Transverse colon (tissue), 4 donors: Measurements from ENCODE around the gene ZFYVE27. TPM values are rescaled to one million over a fixed set of nuclear protein-coding genes. Genes with fewer than 3 reads are reported as not detected.

ENCODE experiments used
- DNase-seq: peaks from one replicate; pipeline ENCODE4 v3.0.0-alpha.2; 2019
- H3K27ac ChIP-seq, 4 donors: fragments of 200-600 bp; sonication (generic); 2 replicates each; pipeline ENCODE4 v1.5.1; 2016 to 2018; ENCODE audit warnings: inconsistent platforms in 4 of 4
- H3K27me3 ChIP-seq: fragments of 200-600 bp; sonication (generic); 2 replicates; pipeline ENCODE4 v1.5.1; 2017; ENCODE audit warnings: inconsistent platforms
- H3K36me3 ChIP-seq, 4 donors: fragments of 200-600 bp; sonication (generic); 2 replicates each; pipeline ENCODE4 v1.5.1; 2017 to 2019; ENCODE audit warnings: inconsistent platforms in 4 of 4
- H3K4me1 ChIP-seq, 4 donors: fragments of 200-600 bp; sonication (generic); 2 replicates each; pipeline ENCODE4 v1.5.1; 2017 to 2020; ENCODE audit warnings: inconsistent platforms in 4 of 4
- H3K4me3 ChIP-seq, 4 donors: fragments of 200-600 bp; sonication (generic); 1 replicate in 1 of 4; 2 replicates in 3 of 4; pipeline versions ENCODE4 v1.5.1 to v1.6.1; 2017 to 2019; ENCODE audit warnings: inconsistent platforms in 4 of 4
- H3K9me3 ChIP-seq, 2 donors: fragments of 200-600 bp; sonication (generic); 2 replicates each; pipeline ENCODE4 v1.5.1; 2017 to 2019; ENCODE audit warnings: inconsistent platforms in 2 of 2
- CTCF ChIP-seq, 5 experiments: fragments of 200-600 bp in 3 of 5; fragments of 450-650 bp in 2 of 5; sonication (generic) in 3 of 5; IDR thresholded peaks; 1 replicate in 2 of 5; 2 replicates in 3 of 5; pipeline ENCODE4 v1.5.1; 2016 to 2017; ENCODE audit warnings: antibody characterized with exemption in 5 of 5, inconsistent platforms in 3 of 5, mild to moderate bottlenecking in 2 of 5, moderate library complexity in 1 of 5
- EP300 ChIP-seq: sonication (generic); formaldehyde crosslinking; IDR thresholded peaks from one replicate; pipeline ENCODE4 v1.6.1; 2017; ENCODE audit warnings: antibody characterized with exemption, low read depth
- POLR2A ChIP-seq: fragments of 450-650 bp; IDR thresholded peaks from one replicate; pipeline ENCODE4 v1.6.1; 2016; ENCODE audit warnings: antibody characterized with exemption, mild to moderate bottlenecking, moderate library complexity
- POLR2AphosphoS5 ChIP-seq, 3 donors: sonication (generic); formaldehyde crosslinking; IDR thresholded peaks; one replicate each; pipeline ENCODE4 v1.6.1; 2016; ENCODE audit warnings: antibody characterized with exemption in 3 of 3
- WGBS, 2 donors: methylation state at CpG; one replicate each; pipeline ENCODE4 v1.1.5; 2018; ENCODE audit warnings: low coverage in 1 of 2; 5-methylcytosine and 5-hydroxymethylcytosine counted together
- in situ Hi-C, 4 donors: fragments of 200-750 bp; cut with MboI; loops; one replicate each; pipeline versions ENCODE4 v1.15.0 to v1.15.1; 2017; ENCODE audit warnings: low sequenced_read_pairs in 3 of 4, low pct_ligation_motif_present in 1 of 4, low pct_unique_long_range_greater_than_20kb in 1 of 4
- intact Hi-C: fragments of 100-400 bp; cut with DNase I; formaldehyde crosslinking; loops from one replicate; pipeline ENCODE4 v1.15.1; 2023; ENCODE audit warnings: low total_unique reads
- total RNA-seq, 4 donors: library from RNA; depleted of rRNA; stranded (reverse); fragments of >200 nt; gene quantifications; one replicate each; pipeline ENCODE4 v1.1.0, GENCODE V29; 2016

ZFYVE27 gene
- total RNA-seq, 4 donors from 2014 or later: 46.4 to 102 (median 63.9) TPM

- WGBS, 2 donors: 61% methylated on average over 7 of the region's 7 CpGs; no CpG with 5 or more reads in 1 of the 2 donors
- in situ Hi-C loops (no loop called here), intact Hi-C loops (loop anchor here (1.0 kb wide), 1 partner anchor 47 kb away; no protein-coding TSS in a partner anchor)
- no peaks in the 10 kb centered on the region for H3K4me1 ChIP-seq
- peaks cover 0 to 8% (median 2%) of the 10 kb centered on the region in 4 donors for H3K36me3 ChIP-seq
- peaks cover 6% of the 10 kb centered on the region for H3K27me3 ChIP-seq
- no peak for DNase-seq
- H3K27ac ChIP-seq: no peak overlapping the region
- TF ChIP-seq EP300: no peak
- TF ChIP-seq CTCF (IDR thresholded peaks at IDR 0.05): no peak
- no peak for TF ChIP-seq POLR2AphosphoS5 (IDR thresholded peaks at IDR 0.05)
- no peak for TF ChIP-seq POLR2A
- H3K4me3 ChIP-seq: no peak overlapping the region
- H3K9me3 ChIP-seq: no peaks in the 10 kb centered on the region
These were observed 27.6 kb downstream of the ZFYVE27 start for GRCh38 chr10:97764519-97764931.

- intact Hi-C loops: no loop called here
These were observed 28.3 kb downstream of the ZFYVE27 start for GRCh38 chr10:97765201-97765600.

DNA sequence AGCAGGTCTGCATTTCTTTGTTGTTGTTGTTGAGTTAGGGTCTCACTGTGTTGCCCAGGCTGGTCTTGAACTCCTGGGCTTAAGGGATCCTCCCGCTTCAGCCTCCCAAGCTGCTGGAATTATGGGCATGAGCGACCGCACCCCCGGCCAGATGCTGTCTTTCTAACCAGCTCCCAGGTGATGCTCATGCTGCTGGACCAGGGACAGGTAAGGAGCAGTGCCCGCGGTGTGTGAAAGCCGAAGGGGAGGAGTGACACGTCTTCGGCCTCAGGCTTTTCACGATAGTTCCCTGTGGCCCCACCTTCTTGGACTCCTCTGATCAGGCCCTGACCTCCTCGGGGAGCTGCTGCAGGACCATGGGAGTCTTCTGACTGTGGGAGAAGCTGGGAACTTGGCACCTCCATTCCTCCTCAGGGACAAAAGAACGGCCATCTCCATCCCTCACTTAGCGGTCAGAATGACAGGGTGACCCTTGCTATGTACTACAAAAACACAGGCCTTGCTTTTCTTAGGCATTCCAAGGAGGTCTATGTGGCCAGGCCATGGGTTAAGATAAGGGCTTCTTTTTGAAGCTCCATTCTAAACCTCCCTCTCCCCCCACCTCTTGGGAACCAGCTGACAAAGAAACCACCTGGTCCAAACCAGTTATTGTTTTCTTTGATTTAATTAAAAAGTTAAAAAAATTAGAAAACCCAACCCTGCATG, 29.3 kb downstream of the ZFYVE27 start:
- Histone ChIP-seq H3K36me3 (no peaks in the 10 kb centered on the region), H3K4me1 (peaks cover 0 to 4% (median 3%) of the 10 kb centered on the region in 4 donors), H3K9me3 (no peaks in the 10 kb centered on the region), H3K27ac (no peak overlapping the region), H3K4me3 (no peak overlapping the region), H3K27me3 (peaks cover 23% of the 10 kb centered on the region)
- in situ Hi-C loops: no loop called here
- DNase-seq: no peak
- 92% methylated on average over 13 of the region's 13 CpGs; no CpG with 5 or more reads in 1 of the 2 donors for WGBS, 2 donors
- intact Hi-C loops: no loop called here
- TF ChIP-seq POLR2A (no peak), POLR2AphosphoS5 (IDR thresholded peaks at IDR 0.05) (no peak), CTCF (IDR thresholded peaks at IDR 0.05) (no peak), EP300 (no peak)

More at GRCh38 chr10:97765201-97765600, 28.3 kb downstream of the ZFYVE27 start:
- H3K4me1 ChIP-seq: no peaks in the 10 kb centered on the region
- no peaks in the 10 kb centered on the region for H3K9me3 ChIP-seq
- DNase-seq: peak; percentile 27
- peaks cover 0 to 4% (median under 1%) of the 10 kb centered on the region in 4 donors for H3K36me3 ChIP-seq
- no peak for TF ChIP-seq EP300
- TF ChIP-seq CTCF (IDR thresholded peaks at IDR 0.05): no peak
- no peak overlapping the region for H3K4me3 ChIP-seq
- peaks cover 13% of the 10 kb centered on the region for H3K27me3 ChIP-seq
- WGBS, 2 donors: 74% methylated on average over 3 of the region's 15 CpGs; no CpG with 5 or more reads in 1 of the 2 donors
- H3K27ac ChIP-seq: no peak overlapping the region
- in situ Hi-C loops: no loop called here

GRCh38 chr10:97766996-97767924, 30.3 kb downstream of the ZFYVE27 start:
- TF ChIP-seq EP300 (no peak), POLR2A (no peak), POLR2AphosphoS5 (IDR thresholded peaks at IDR 0.05) (no peak), CTCF (IDR thresholded peaks at IDR 0.05) (no peak)
- no peak overlapping the region for H3K4me3 ChIP-seq
- intact Hi-C loops: no loop called here
- DNase-seq: no peak
- in situ Hi-C loops: no loop called here
- H3K27ac ChIP-seq: no peak overlapping the region
- no peaks in the 10 kb centered on the region for H3K9me3 ChIP-seq
- H3K4me1 ChIP-seq: peaks cover 0 to 6% (median 6%) of the 10 kb centered on the region in 4 donors
- no peaks in the 10 kb centered on the region for H3K36me3 ChIP-seq
- peaks cover 33% of the 10 kb centered on the region for H3K27me3 ChIP-seq
- WGBS, 2 donors: 80 to 83% methylated on average over 3 to 22 of the region's 22 CpGs
